ENCODE data around the gene CXCL14. TPM values are rescaled to one million over a fixed set of nuclear protein-coding genes. Genes with fewer than 3 reads are reported as not detected.

Gene CXCL14
- polyA plus RNA-seq, 3 donors: 0.07 to 0.12 TPM; not detected in 1

DNA sequence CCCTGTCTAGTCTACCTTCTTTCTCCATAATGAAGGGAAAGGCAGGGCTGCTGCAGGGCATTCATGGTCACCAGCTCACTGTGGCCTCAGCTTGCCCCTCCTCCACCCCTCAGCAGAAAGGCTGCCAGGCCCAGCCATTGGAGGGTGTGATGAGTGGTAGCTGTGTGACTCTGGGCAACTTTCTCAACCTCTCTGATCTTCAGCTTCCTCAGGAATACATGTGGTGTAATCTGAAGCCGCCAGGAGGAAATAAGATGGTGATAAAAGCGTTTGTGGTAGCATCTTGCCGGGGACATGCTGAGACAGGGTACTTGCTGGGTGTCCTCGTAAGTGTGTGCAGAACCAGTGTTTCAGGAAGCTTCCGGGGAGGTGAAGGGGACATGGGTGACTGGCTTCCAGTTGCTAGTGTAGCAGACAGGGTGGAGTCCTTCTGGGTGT is 9.8 kb downstream of the CXCL14 start:
- no peak overlapping the region for H3K27ac Mint-ChIP-seq
- H3K9me3 Mint-ChIP-seq: no peaks in the 10 kb centered on the region

DNA sequence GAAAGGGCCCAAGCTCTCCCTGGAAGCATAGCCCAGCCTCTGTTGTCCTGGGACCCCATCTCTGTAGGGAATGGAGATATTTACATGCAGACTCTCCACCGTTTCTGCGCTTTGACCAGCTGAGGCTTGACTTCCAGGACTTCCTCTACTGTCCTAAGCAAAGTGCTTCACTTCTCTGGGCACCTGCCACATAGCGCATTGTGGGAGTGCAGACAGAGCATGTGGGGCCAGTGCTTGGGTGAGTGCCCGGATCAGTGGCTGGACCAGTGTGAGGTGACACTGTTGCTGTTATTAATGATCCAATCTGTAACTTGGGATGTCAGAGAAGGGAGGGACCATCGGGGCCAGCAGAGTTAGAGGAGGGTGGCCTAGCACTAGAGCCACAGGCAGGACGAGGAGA is 10.5 kb downstream of the CXCL14 start:
- Histone ChIP-seq H3K4me2 (replicated peaks; ENCODE audit: extremely low read depth, low read length, poor library complexity, severe bottlenecking) (no peak overlapping the region), H3K36me3 (replicated peaks in 1 of 2; ENCODE audit: control insufficient read depth in 1 of 2, insufficient read depth in 2 of 2, low read length in 2 of 2) (no peaks in the 10 kb centered on the region), H3K9ac (ENCODE audit: insufficient read depth, low read length, poor library complexity, severe bottlenecking) (no peak overlapping the region), H3K9me3 (replicated peaks in 1 of 2; ENCODE audit: control insufficient read depth in 1 of 2, insufficient read depth in 1 of 2, low read length in 2 of 2) (no peaks in the 10 kb centered on the region), H4K20me1 (ENCODE audit: insufficient read depth, low read length) (no peaks in the 10 kb centered on the region), H3K4me1 (ENCODE audit: control insufficient read depth in 1 of 2, insufficient read depth in 2 of 2, low read length in 2 of 2) (no peaks in the 10 kb centered on the region), H3K79me2 (ENCODE audit: insufficient read depth, low read length) (no peaks in the 10 kb centered on the region), H3K4me3 (replicated peaks in 1 of 3; ENCODE audit: low read depth in 2 of 3, low read length in 3 of 3) (no peak overlapping the region), H2AFZ (ENCODE audit: insufficient read depth, low read depth, low read length, poor library complexity, severe bottlenecking) (no peak overlapping the region), H3K27ac (ENCODE audit: low read depth in 1 of 2, low read length in 2 of 2) (no peak overlapping the region), H3K27me3 (ENCODE audit: control insufficient read depth in 2 of 2, insufficient read depth in 2 of 2, low read length in 2 of 2) (peaks cover 0 to 4% of the 10 kb centered on the region in 2 donors)
- Mint-ChIP-seq H3K36me3 (no peaks in the 10 kb centered on the region), H3K4me3 (no peak overlapping the region), H3K9me3 (no peaks in the 10 kb centered on the region), H3K27me3 (ENCODE audit: low read depth in 3 of 3) (peaks cover 13 to 21% (median 21%) of the 10 kb centered on the region in 3 donors), H3K4me1 (peaks cover 5% of the 10 kb centered on the region), H3K27ac (no peak overlapping the region)
- intact Hi-C loops (cut with micrococcal nuclease): loop anchor here in 1 of 2 donors (5.0 kb wide), 1 partner anchor 101 kb away; no protein-coding TSS in a partner anchor
- TF ChIP-seq, protein P1, sequence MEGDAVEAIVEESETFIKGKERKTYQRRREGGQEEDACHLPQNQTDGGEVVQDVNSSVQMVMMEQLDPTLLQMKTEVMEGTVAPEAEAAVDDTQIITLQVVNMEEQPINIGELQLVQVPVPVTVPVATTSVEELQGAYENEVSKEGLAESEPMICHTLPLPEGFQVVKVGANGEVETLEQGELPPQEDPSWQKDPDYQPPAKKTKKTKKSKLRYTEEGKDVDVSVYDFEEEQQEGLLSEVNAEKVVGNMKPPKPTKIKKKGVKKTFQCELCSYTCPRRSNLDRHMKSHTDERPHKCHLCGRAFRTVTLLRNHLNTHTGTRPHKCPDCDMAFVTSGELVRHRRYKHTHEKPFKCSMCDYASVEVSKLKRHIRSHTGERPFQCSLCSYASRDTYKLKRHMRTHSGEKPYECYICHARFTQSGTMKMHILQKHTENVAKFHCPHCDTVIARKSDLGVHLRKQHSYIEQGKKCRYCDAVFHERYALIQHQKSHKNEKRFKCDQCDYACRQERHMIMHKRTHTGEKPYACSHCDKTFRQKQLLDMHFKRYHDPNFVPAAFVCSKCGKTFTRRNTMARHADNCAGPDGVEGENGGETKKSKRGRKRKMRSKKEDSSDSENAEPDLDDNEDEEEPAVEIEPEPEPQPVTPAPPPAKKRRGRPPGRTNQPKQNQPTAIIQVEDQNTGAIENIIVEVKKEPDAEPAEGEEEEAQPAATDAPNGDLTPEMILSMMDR (IDR thresholded peaks at IDR 0.05): no peak
- WGBS (ENCODE audit: insufficient coverage): 85% methylated on average over 4 of the region's 6 CpGs
- no peak for DNase-seq

More for the DNA sequence above, 9.8 kb downstream of the CXCL14 start:
- Histone ChIP-seq H3K4me3 (replicated peaks in 1 of 3; ENCODE audit: low read depth in 2 of 3, low read length in 3 of 3) (no peak overlapping the region), H3K4me2 (replicated peaks; ENCODE audit: extremely low read depth, low read length, poor library complexity, severe bottlenecking) (no peak overlapping the region), H3K4me1 (ENCODE audit: control insufficient read depth in 1 of 2, insufficient read depth in 2 of 2, low read length in 2 of 2) (no peaks in the 10 kb centered on the region), H4K20me1 (ENCODE audit: insufficient read depth, low read length) (no peaks in the 10 kb centered on the region), H3K27me3 (ENCODE audit: control insufficient read depth in 2 of 2, insufficient read depth in 2 of 2, low read length in 2 of 2) (peaks cover 0 to 4% of the 10 kb centered on the region in 2 donors), H3K79me2 (ENCODE audit: insufficient read depth, low read length) (no peaks in the 10 kb centered on the region), H3K36me3 (replicated peaks in 1 of 2; ENCODE audit: control insufficient read depth in 1 of 2, insufficient read depth in 2 of 2, low read length in 2 of 2) (no peaks in the 10 kb centered on the region), H3K9ac (ENCODE audit: insufficient read depth, low read length, poor library complexity, severe bottlenecking) (no peak overlapping the region), H3K27ac (ENCODE audit: low read depth in 1 of 2, low read length in 2 of 2) (no peak overlapping the region), H3K9me3 (replicated peaks in 1 of 2; ENCODE audit: control insufficient read depth in 1 of 2, insufficient read depth in 1 of 2, low read length in 2 of 2) (no peaks in the 10 kb centered on the region), H2AFZ (ENCODE audit: insufficient read depth, low read depth, low read length, poor library complexity, severe bottlenecking) (no peak overlapping the region)
- intact Hi-C loops (cut with micrococcal nuclease): loop anchor here in 1 of 2 donors (5.0 kb wide), 1 partner anchor 102 kb away; no protein-coding TSS in a partner anchor
- WGBS (ENCODE audit: insufficient coverage): 58% methylated on average over 4 of the region's 5 CpGs
- Mint-ChIP-seq H3K4me3 (no peak overlapping the region), H3K4me1 (peaks cover 5% of the 10 kb centered on the region), H3K27me3 (ENCODE audit: low read depth in 3 of 3) (peaks cover 11 to 20% (median 19%) of the 10 kb centered on the region in 3 donors), H3K36me3 (no peaks in the 10 kb centered on the region)
- TF ChIP-seq, protein P1 (IDR thresholded peaks at IDR 0.05): no peak
- no peak for DNase-seq

All from CD14-positive monocyte (primary cell).